ENCODE measurements around the gene RBX1. TPM values are rescaled to one million over a fixed set of nuclear protein-coding genes. Genes with fewer than 3 reads are reported as not detected.

RBX1 gene
- total RNA-seq, 1 donor from 2014 or later = 60.4 TPM

DNA sequence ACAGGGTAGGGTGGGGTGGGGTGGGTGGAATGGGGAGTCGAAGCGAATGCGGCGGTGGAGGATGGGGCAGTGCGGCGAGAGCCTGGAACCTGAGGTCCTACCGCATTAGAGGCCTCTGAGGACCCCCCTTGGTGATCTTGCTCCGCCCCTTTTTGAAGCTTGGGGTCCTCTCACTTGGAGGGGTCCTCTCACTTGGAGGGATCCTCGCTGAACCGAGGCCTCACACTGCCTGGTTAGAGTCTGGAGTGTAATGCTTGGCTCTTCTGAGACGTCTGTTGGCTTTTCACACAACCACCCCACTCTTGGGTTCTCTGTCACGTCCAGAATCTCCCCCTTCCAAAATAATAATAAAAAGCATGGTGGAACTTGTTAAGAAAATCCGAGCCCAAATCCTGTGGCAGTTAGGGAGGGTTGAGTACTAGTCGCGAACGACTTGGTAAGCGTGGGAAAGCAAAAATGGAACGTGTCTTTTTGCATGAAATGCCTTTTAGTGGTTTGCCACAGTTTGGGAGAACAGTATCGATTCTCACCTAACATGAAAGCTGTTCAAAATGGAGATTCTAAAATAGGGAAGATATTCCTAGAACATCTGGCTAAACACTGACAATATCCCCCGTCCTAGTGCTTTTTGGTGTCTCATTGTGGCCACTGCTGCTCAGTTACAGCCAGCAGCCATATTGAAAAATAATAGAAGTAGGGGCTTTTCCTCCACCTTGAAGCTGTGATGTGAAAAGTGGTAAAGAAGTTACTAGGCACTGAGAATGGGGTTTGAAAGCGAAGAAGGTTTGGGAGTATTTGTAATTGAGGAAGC lies 822 bp downstream of the RBX1 start:
- TF ChIP-seq, protein P1, sequence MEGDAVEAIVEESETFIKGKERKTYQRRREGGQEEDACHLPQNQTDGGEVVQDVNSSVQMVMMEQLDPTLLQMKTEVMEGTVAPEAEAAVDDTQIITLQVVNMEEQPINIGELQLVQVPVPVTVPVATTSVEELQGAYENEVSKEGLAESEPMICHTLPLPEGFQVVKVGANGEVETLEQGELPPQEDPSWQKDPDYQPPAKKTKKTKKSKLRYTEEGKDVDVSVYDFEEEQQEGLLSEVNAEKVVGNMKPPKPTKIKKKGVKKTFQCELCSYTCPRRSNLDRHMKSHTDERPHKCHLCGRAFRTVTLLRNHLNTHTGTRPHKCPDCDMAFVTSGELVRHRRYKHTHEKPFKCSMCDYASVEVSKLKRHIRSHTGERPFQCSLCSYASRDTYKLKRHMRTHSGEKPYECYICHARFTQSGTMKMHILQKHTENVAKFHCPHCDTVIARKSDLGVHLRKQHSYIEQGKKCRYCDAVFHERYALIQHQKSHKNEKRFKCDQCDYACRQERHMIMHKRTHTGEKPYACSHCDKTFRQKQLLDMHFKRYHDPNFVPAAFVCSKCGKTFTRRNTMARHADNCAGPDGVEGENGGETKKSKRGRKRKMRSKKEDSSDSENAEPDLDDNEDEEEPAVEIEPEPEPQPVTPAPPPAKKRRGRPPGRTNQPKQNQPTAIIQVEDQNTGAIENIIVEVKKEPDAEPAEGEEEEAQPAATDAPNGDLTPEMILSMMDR (IDR thresholded peaks at IDR 0.05; ENCODE audit: unreplicated experiment) = no peak
- no peak for DNase-seq (ENCODE audit: low spot score in 2 of 2, unreplicated experiment in 2 of 2)
- peak overlapping the region; percentile 100 for H3K27ac Mint-ChIP-seq

GRCh38 chr22:40953471-40953870 lies 2.3 kb downstream of the RBX1 start:
- TF ChIP-seq, protein P1 (IDR thresholded peaks at IDR 0.05; ENCODE audit: unreplicated experiment) = no peak
- peak overlapping the region; percentile 100 for H3K4me3 Mint-ChIP-seq
- H3K36me3 Mint-ChIP-seq = peaks cover 12% of the 10 kb centered on the region
- DNase-seq (ENCODE audit: low spot score in 2 of 2, unreplicated experiment in 2 of 2) = no peak
- peak overlapping the region; percentile 77 for H3K27ac Mint-ChIP-seq
- peaks cover 26% of the 10 kb centered on the region for H3K4me1 Mint-ChIP-seq
- H3K27me3 Mint-ChIP-seq (ENCODE audit: low read depth) = no peaks in the 10 kb centered on the region
- H3K9me3 Mint-ChIP-seq = no peaks in the 10 kb centered on the region

More for the DNA sequence above, 822 bp downstream of the RBX1 start:
- Mint-ChIP-seq H3K36me3 (peaks cover 9% of the 10 kb centered on the region), H3K27me3 (ENCODE audit: low read depth) (no peaks in the 10 kb centered on the region), H3K4me3 (peak overlapping the region; percentile 100), H3K4me1 (peaks cover 26% of the 10 kb centered on the region), H3K9me3 (no peaks in the 10 kb centered on the region)

- no peaks in the 10 kb centered on the region for H3K9me3 Mint-ChIP-seq
- TF ChIP-seq, protein P1 (IDR thresholded peaks at IDR 0.05; ENCODE audit: unreplicated experiment) = no peak
Observed at GRCh38 chr22:40954113-40954512, 2.9 kb downstream of the RBX1 start.

GRCh38 chr22:40955571-40955970 lies 4.4 kb downstream of the RBX1 start:
- Mint-ChIP-seq H3K36me3 (peaks cover 17% of the 10 kb centered on the region), H3K4me3 (no peak overlapping the region), H3K27me3 (ENCODE audit: low read depth) (no peaks in the 10 kb centered on the region), H3K4me1 (peaks cover 26% of the 10 kb centered on the region), H3K9me3 (no peaks in the 10 kb centered on the region), H3K27ac (no peak overlapping the region)
- TF ChIP-seq, protein P1 (IDR thresholded peaks at IDR 0.05; ENCODE audit: unreplicated experiment) = no peak
- DNase-seq (ENCODE audit: low spot score in 2 of 2, unreplicated experiment in 2 of 2) = no peak

More at GRCh38 chr22:40954113-40954512, 2.9 kb downstream of the RBX1 start:
- DNase-seq (ENCODE audit: low spot score in 2 of 2, unreplicated experiment in 2 of 2) = no peak
- H3K27ac Mint-ChIP-seq = peak overlapping the region; percentile 77
- no peaks in the 10 kb centered on the region for H3K27me3 Mint-ChIP-seq (ENCODE audit: low read depth)
- H3K4me3 Mint-ChIP-seq = peak overlapping the region; percentile 9
- peaks cover 26% of the 10 kb centered on the region for H3K4me1 Mint-ChIP-seq
- H3K36me3 Mint-ChIP-seq = peaks cover 13% of the 10 kb centered on the region

- Mint-ChIP-seq H3K4me1 (peaks cover 20% of the 10 kb centered on the region), H3K27me3 (ENCODE audit: low read depth) (no peaks in the 10 kb centered on the region), H3K36me3 (peaks cover 21% of the 10 kb centered on the region), H3K9me3 (no peaks in the 10 kb centered on the region), H3K27ac (no peak overlapping the region), H3K4me3 (no peak overlapping the region)
- DNase-seq (ENCODE audit: low spot score in 2 of 2, unreplicated experiment in 2 of 2) = no peak
- TF ChIP-seq, protein P1 (IDR thresholded peaks at IDR 0.05; ENCODE audit: unreplicated experiment) = no peak
Observed at GRCh38 chr22:40957601-40958000, 6.4 kb downstream of the RBX1 start.

All from mesothelial cell of epicardium (in vitro differentiated cells).